Fibroblast of mammary gland (primary cell): ENCODE results near the gene HOXB2.

Experiments used
- DNase-seq: peaks from one replicate; pipeline ENCODE4 v3.0.0-alpha.2; 2010; ENCODE audit warnings: low read depth
- H3K4me3 ChIP-seq: 2 replicates; pipeline ENCODE4 v1.5.1; 2011; ENCODE audit warnings: low read depth, mild to moderate bottlenecking, low read length, moderate library complexity; ENCODE audit not compliant: control insufficient read depth
- TF ChIP-seq, protein P1 (sequence below): conservative IDR thresholded peaks from 2 replicates; pipeline ENCODE4 v1.5.1; 2011; ENCODE audit warnings: low read depth, low read length, inconsistent platforms; ENCODE audit not compliant: control insufficient read depth, insufficient read depth

Gene HOXB2

DNA sequence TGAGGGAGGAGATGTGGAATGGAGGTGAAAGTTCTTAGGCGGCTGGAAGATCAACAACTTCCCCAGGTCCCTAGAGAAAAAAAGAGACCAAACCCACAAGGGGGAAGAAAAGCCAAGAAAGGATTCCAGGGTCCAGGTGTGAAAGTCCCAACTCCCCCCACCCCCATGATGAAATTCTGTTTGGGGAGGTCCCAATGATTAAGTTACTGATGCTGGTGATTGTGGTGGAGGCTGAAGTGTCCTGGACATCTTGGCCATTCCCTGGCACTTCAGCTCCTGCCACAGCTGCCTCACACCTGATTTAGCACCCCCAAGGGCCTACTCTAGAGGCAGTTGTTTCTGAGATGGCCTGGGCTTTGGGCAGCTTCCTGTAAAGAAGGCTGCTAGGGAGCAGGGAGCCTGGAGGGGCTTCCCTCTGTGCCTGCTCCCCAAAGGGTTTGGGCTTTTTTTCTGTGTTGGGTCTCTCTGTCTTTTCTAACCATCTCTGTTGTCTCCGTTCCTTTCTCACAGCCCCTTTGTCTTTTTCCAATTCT, 20.2 kb upstream of the HOXB2 start:
- H3K4me3 ChIP-seq: peak overlapping the region; percentile 55
- TF ChIP-seq, protein P1, sequence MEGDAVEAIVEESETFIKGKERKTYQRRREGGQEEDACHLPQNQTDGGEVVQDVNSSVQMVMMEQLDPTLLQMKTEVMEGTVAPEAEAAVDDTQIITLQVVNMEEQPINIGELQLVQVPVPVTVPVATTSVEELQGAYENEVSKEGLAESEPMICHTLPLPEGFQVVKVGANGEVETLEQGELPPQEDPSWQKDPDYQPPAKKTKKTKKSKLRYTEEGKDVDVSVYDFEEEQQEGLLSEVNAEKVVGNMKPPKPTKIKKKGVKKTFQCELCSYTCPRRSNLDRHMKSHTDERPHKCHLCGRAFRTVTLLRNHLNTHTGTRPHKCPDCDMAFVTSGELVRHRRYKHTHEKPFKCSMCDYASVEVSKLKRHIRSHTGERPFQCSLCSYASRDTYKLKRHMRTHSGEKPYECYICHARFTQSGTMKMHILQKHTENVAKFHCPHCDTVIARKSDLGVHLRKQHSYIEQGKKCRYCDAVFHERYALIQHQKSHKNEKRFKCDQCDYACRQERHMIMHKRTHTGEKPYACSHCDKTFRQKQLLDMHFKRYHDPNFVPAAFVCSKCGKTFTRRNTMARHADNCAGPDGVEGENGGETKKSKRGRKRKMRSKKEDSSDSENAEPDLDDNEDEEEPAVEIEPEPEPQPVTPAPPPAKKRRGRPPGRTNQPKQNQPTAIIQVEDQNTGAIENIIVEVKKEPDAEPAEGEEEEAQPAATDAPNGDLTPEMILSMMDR: no peak
- DNase-seq: no peak

DNA sequence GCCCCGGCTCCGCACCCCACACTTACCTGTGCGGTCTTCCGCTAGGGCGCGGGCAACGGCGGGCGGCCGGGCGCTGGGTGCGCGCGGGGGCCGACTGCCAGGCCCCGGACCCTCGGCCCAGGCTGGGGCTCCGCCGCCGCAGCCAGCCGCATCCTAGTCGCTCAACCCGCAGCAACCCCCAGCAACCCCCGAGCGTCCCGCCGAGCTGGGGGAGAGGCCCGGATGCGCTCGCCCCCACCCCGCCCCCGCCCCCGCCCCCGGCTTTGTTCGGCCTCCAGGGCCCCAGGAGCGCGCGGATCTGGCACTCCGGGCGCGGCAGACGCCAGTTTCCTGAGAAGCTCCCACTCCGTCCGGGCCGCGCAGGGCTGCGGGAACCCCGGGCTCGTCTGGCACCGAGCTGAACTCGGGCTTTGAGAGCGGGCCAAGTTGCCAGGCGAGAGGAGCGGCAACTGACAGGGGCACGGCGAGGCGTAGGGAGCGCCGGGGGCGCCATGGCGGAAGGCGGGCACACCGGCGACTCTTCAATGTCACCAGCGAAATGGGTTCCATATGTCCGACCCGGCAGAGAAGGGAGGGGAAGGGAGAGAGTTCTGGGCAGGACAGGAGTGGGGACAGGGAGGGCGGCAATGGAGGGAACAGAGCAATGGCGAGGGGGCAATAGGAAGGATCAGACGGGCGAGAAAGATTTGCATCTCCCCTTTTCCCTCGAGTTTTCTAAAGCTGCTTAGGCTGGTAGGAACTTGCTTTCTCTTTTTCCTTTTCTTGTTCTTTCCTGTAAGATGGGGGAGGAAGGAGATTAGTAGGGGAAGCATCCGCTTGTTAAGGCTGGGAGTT, 19.5 kb upstream of the HOXB2 start:
- peak overlapping the region; percentile 55 for H3K4me3 ChIP-seq
- no peak for DNase-seq
- TF ChIP-seq, protein P1: no peak

DNA sequence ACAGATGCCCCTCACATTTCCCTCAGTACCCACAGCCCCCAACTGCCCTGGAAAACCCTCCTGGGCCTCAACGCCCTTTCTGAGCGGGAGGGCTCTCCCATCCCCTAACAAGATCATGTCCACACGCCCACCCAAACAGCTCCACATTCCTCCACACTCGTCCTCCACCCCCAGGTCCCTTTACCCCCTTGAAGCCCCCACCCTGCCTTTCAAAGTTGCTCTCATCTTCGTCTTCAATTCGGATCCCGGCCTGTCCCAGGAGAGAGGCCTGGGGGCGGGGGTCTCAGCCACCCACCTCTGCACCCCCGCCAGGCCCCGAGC, 18.9 kb upstream of the HOXB2 start:
- TF ChIP-seq, protein P1: no peak
- peak overlapping the region; percentile 35 for H3K4me3 ChIP-seq
- no peak for DNase-seq

DNA sequence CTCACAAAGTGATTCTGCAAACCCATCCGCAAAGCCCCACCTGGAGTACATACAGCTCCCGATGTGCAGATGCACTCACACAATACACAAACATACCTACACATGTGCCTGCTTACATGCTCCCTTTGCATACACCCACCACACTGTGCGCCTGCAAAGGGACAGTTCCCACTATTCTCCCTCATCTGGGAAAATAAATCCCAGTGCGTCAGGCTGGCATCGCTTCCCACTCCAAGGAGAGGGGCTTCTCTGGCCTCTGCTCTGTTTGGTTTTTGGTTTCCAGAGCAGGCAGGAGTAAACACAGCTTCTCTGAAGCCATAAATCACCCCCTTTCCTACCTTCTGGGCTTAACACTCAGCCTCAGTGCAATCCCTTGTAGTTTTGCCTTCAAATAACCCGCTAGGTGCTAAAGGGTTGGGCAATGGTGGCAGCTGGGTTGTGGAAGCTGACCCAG, 18.5 kb upstream of the HOXB2 start:
- DNase-seq: no peak
- H3K4me3 ChIP-seq: peak overlapping the region; percentile 35
- TF ChIP-seq, protein P1: no peak

DNA sequence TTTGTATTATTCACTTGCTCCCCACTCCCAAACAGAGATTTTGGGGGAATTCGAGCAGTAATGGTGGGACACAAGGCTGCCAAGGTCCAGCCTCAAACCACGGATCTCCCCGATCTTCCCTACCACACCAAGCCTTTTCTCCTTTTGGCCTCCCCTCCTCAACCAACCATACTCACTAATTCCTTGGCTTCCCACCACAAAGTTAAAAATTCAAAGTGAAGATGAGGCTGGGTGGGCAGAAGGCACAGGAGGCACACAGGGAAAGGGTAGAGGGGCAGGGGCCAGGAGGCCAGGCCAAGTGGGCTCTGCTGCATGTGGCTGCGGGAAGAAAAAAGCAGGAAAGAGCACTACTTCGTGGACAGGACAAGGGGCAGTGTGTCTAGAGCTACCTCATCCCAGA, 18.0 kb upstream of the HOXB2 start:
- H3K4me3 ChIP-seq: no peak overlapping the region

DNA sequence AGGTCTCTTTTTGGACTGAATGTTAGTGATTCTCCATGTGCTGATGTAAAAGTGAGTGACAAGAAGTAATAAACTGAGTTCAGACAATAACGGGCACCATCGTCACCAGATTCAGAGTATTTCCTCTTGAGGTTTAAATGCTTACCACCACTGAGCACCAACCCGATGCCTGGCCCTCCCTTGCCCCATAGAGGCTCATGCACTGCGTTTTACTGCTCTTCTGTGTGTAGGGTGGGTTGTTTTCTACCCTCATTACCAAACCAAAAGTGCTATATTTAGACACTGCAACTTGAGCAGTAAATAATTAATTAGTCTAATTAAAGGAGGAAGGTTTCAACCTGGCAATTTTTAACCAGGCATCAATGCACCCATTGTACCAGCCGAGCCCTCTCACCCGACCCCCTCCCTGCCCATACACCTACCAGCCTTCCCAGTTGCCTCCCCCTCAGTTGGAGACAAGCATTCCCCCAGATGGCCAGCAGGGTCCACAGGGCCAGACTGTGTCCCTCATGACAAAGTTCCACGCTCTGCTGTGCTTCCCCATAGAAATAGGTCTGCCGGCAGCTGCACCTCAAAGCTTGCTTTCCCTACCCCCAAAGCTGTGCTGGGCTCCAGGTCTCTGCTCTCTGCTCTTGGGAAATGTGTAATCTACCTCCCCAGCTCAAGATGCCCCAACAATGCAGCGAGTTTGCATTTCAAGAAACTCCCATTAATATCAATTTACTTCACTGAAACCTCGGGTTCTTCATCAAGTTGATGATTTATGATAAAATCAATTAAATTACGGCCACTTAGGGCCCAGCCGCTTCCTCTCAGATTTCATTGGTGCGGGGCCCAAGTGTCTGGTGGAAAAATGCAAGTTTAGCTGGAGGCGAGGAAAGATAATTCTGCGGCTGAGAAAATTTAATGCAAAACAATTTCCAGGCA, 17.2 kb upstream of the HOXB2 start:
- DNase-seq: no peak
- TF ChIP-seq, protein P1: peak; percentile 33
- no peak overlapping the region for H3K4me3 ChIP-seq

More for the DNA sequence above, 18.0 kb upstream of the HOXB2 start:
- TF ChIP-seq, protein P1: no peak
- no peak for DNase-seq
